Stimulated activated CD8-positive, alpha-beta memory T cell treated with anti-CD3 and anti-CD28 coated beads, Interleukin-2, amount 100 ng/mL, for 1 hour (primary cell): ENCODE measurements around the gene DNAJB8.

Source experiments
- DNase-seq, 2 donors: peaks; one replicate each; pipeline ENCODE4 v3.0.0-alpha.2; 2020; ENCODE audit warnings: low read depth in 2 of 2

The DNAJB8 gene

GRCh38 chr3:128426128-128426921 is 40.4 kb downstream of the DNAJB8 start:
- peak in 1 of 2 donors; percentile 32 for DNase-seq

GRCh38 chr3:128425846-128426127 is 40.9 kb downstream of the DNAJB8 start:
- no peak for DNase-seq

GRCh38 chr3:128425142-128425845 is 41.4 kb downstream of the DNAJB8 start:
- DNase-seq, result no peak

GRCh38 chr3:128424508-128425069 is 42.1 kb downstream of the DNAJB8 start:
- no peak for DNase-seq

GRCh38 chr3:128423525-128424147 is 43.1 kb downstream of the DNAJB8 start:
- no peak for DNase-seq

- DNase-seq, result no peak
Observed at GRCh38 chr3:128422762-128423524, 43.7 kb downstream of the DNAJB8 start.

- no peak for DNase-seq
Observed at GRCh38 chr3:128421966-128422365, 44.7 kb downstream of the DNAJB8 start.

GRCh38 chr3:128421439-128421836 is 45.3 kb downstream of the DNAJB8 start:
- no peak for DNase-seq

- no peak for DNase-seq
Observed at GRCh38 chr3:128420720-128421438, 45.8 kb downstream of the DNAJB8 start.

- no peak for DNase-seq
Observed at GRCh38 chr3:128420289-128420688, 46.4 kb downstream of the DNAJB8 start.

GRCh38 chr3:128419311-128419710 is 47.4 kb downstream of the DNAJB8 start:
- no peak for DNase-seq

- DNase-seq, result no peak
Observed at GRCh38 chr3:128418900-128419299, 47.8 kb downstream of the DNAJB8 start.

- no peak for DNase-seq
Observed at GRCh38 chr3:128416578-128417211, 50.0 kb downstream of the DNAJB8 start.

- no peak for DNase-seq
Observed at GRCh38 chr3:128415773-128416577, 50.7 kb downstream of the DNAJB8 start.

- no peak for DNase-seq
Observed at GRCh38 chr3:128415200-128415772, 51.4 kb downstream of the DNAJB8 start.

- no peak for DNase-seq
Observed at GRCh38 chr3:128413413-128414205, 53.1 kb downstream of the DNAJB8 start.

- DNase-seq, result no peak
Observed at GRCh38 chr3:128413003-128413370, 53.7 kb downstream of the DNAJB8 start.
